K562 (cell line): ENCODE results near the gene GPR162. TPM values are rescaled to one million over a fixed set of nuclear protein-coding genes. Genes with fewer than 3 reads are reported as not detected.
A peak's percentile ranks its signal among the peaks of the same experiment; 100 is the strongest.

Experiments used
- ASH1L ChIP-seq: fragments of 450-650 bp; IDR thresholded peaks from 2 replicates; pipeline ENCODE4 v1.6.1; 2018; ENCODE audit warnings: borderline replicate concordance, mild to moderate bottlenecking, low read depth; ENCODE audit not compliant: partially characterized antibody
- BRCA1 ChIP-seq, 2 experiments: fragments of 450-650 bp in 1 of 2; sonication (generic) in 1 of 2; formaldehyde crosslinking in 1 of 2; IDR thresholded peaks; 2 replicates each; pipeline versions ENCODE4 v1.5.0 to v1.6.1; 2017 to 2020; ENCODE audit warnings: mild to moderate bottlenecking in 1 of 2, missing genetic modification reagents in 1 of 2
- CREBBP ChIP-seq: IDR thresholded peaks from one replicate; pipeline ENCODE4 v1.6.1; 2012; ENCODE audit warnings: low read depth, mild to moderate bottlenecking, control low read depth, inconsistent platforms, low read length
- EP400 ChIP-seq: fragments of 450-650 bp; IDR thresholded peaks from 2 replicates; pipeline ENCODE4 v1.6.1; 2017; ENCODE audit warnings: antibody characterized with exemption, mild to moderate bottlenecking, moderate library complexity
- FOXJ3 ChIP-seq: sonication (generic); formaldehyde crosslinking; IDR thresholded peaks from 2 replicates; pipeline ENCODE4 v1.4.0; 2020; ENCODE audit warnings: mild to moderate bottlenecking, missing genetic modification reagents
- HNRNPUL1 ChIP-seq: fragments of 200-400 bp; formaldehyde crosslinking; IDR thresholded peaks from 2 replicates; pipeline ENCODE4 v1.6.1; 2017; ENCODE audit warnings: low read length
- PML ChIP-seq: IDR thresholded peaks from 2 replicates; pipeline ENCODE4 v1.6.1; 2012; ENCODE audit warnings: low read length, inconsistent platforms
- PTTG1 ChIP-seq: fragments of 450-650 bp; IDR thresholded peaks from 2 replicates; pipeline ENCODE4 v1.6.1; 2016; ENCODE audit warnings: low read depth, mild to moderate bottlenecking, missing genetic modification characterization, missing compliant biosample characterization
- ZNF146 ChIP-seq: IDR thresholded peaks from one replicate; pipeline ENCODE4 v1.6.1; 2018; ENCODE audit warnings: missing compliant biosample characterization; ENCODE audit not compliant: unreplicated experiment
- polyA plus RNA-seq, 8 experiments: library from polyadenylated mRNA; depleted of rRNA in 4 of 8; stranded (reverse) in 5 of 8; unstranded in 3 of 8; fragments of >200 nt; fragmentation: Nextera tagmentation in 2 of 8; fragmentation: Illumina TruSeq in 1 of 8; extraction: Ambion mirVana in 2 of 8; extraction: Trizol in 1 of 8; gene quantifications; 2 replicates each; pipeline versions ENCODE4 v1.2.1 to v1.2.3, GENCODE V29; 2011 to 2014; ENCODE audit warnings: inconsistent platforms in 1 of 8, missing spikeins in 1 of 8
- total RNA-seq, 7 experiments: library from RNA; depleted of rRNA in 6 of 7; stranded (reverse); fragments of >200 nt in 6 of 7; fragmentation: Illumina TruSeq in 2 of 7; extraction: Trizol in 2 of 7; gene quantifications; 2 replicates each; pipeline versions ENCODE4 v1.2.1 to v1.2.3, GENCODE V29; 2011 to 2021; ENCODE audit warnings: low replicate concordance in 1 of 7
- TF ChIP-seq, protein P1 (sequence below): IDR thresholded peaks from 3 replicates; pipeline ENCODE4 v1.6.1; 2011; ENCODE audit warnings: borderline replicate concordance, mild to moderate bottlenecking, moderate library complexity; ENCODE audit not compliant: insufficient read length; ENCODE audit errors: extremely low read depth
- TF ChIP-seq, protein P2 (sequence below): fragments of 450-650 bp; IDR thresholded peaks from 2 replicates; pipeline ENCODE4 v1.6.1; 2016; ENCODE audit warnings: mild to moderate bottlenecking, moderate library complexity

GPR162 gene
- total and polyA plus RNA-seq, 9 of the 15 experiments (the other 6 are each of a cell fraction or from before 2014, with no cell fraction given): 0.65 to 1.8 (median 1.1) TPM; not detected in 2

GRCh38 chr12:6851921-6852650, 30.5 kb downstream of the GPR162 start, which contains the start of gene USP5 (continued):
- TF ChIP-seq FOXJ3 (CRISPR knock-in tag) (no peak), ASH1L (peak; percentile 90), HNRNPUL1 (no peak), EP400 (peak; percentile 72), CREBBP (no peak), PTTG1 (peak; percentile 83), PML (0 out of 2 replicates have a peak, but pooled peaks have one; percentile 43), ZNF146 (CRISPR knock-in tag) (no peak), BRCA1 (IDR thresholded peaks at IDR 0.05) (no peak), BRCA1 (CRISPR knock-in tag; IDR thresholded peaks at IDR 0.05) (no peak)
- TF ChIP-seq, protein P1, sequence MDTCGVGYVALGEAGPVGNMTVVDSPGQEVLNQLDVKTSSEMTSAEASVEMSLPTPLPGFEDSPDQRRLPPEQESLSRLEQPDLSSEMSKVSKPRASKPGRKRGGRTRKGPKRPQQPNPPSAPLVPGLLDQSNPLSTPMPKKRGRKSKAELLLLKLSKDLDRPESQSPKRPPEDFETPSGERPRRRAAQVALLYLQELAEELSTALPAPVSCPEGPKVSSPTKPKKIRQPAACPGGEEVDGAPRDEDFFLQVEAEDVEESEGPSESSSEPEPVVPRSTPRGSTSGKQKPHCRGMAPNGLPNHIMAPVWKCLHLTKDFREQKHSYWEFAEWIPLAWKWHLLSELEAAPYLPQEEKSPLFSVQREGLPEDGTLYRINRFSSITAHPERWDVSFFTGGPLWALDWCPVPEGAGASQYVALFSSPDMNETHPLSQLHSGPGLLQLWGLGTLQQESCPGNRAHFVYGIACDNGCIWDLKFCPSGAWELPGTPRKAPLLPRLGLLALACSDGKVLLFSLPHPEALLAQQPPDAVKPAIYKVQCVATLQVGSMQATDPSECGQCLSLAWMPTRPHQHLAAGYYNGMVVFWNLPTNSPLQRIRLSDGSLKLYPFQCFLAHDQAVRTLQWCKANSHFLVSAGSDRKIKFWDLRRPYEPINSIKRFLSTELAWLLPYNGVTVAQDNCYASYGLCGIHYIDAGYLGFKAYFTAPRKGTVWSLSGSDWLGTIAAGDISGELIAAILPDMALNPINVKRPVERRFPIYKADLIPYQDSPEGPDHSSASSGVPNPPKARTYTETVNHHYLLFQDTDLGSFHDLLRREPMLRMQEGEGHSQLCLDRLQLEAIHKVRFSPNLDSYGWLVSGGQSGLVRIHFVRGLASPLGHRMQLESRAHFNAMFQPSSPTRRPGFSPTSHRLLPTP: no peak
- TF ChIP-seq, protein P2, sequence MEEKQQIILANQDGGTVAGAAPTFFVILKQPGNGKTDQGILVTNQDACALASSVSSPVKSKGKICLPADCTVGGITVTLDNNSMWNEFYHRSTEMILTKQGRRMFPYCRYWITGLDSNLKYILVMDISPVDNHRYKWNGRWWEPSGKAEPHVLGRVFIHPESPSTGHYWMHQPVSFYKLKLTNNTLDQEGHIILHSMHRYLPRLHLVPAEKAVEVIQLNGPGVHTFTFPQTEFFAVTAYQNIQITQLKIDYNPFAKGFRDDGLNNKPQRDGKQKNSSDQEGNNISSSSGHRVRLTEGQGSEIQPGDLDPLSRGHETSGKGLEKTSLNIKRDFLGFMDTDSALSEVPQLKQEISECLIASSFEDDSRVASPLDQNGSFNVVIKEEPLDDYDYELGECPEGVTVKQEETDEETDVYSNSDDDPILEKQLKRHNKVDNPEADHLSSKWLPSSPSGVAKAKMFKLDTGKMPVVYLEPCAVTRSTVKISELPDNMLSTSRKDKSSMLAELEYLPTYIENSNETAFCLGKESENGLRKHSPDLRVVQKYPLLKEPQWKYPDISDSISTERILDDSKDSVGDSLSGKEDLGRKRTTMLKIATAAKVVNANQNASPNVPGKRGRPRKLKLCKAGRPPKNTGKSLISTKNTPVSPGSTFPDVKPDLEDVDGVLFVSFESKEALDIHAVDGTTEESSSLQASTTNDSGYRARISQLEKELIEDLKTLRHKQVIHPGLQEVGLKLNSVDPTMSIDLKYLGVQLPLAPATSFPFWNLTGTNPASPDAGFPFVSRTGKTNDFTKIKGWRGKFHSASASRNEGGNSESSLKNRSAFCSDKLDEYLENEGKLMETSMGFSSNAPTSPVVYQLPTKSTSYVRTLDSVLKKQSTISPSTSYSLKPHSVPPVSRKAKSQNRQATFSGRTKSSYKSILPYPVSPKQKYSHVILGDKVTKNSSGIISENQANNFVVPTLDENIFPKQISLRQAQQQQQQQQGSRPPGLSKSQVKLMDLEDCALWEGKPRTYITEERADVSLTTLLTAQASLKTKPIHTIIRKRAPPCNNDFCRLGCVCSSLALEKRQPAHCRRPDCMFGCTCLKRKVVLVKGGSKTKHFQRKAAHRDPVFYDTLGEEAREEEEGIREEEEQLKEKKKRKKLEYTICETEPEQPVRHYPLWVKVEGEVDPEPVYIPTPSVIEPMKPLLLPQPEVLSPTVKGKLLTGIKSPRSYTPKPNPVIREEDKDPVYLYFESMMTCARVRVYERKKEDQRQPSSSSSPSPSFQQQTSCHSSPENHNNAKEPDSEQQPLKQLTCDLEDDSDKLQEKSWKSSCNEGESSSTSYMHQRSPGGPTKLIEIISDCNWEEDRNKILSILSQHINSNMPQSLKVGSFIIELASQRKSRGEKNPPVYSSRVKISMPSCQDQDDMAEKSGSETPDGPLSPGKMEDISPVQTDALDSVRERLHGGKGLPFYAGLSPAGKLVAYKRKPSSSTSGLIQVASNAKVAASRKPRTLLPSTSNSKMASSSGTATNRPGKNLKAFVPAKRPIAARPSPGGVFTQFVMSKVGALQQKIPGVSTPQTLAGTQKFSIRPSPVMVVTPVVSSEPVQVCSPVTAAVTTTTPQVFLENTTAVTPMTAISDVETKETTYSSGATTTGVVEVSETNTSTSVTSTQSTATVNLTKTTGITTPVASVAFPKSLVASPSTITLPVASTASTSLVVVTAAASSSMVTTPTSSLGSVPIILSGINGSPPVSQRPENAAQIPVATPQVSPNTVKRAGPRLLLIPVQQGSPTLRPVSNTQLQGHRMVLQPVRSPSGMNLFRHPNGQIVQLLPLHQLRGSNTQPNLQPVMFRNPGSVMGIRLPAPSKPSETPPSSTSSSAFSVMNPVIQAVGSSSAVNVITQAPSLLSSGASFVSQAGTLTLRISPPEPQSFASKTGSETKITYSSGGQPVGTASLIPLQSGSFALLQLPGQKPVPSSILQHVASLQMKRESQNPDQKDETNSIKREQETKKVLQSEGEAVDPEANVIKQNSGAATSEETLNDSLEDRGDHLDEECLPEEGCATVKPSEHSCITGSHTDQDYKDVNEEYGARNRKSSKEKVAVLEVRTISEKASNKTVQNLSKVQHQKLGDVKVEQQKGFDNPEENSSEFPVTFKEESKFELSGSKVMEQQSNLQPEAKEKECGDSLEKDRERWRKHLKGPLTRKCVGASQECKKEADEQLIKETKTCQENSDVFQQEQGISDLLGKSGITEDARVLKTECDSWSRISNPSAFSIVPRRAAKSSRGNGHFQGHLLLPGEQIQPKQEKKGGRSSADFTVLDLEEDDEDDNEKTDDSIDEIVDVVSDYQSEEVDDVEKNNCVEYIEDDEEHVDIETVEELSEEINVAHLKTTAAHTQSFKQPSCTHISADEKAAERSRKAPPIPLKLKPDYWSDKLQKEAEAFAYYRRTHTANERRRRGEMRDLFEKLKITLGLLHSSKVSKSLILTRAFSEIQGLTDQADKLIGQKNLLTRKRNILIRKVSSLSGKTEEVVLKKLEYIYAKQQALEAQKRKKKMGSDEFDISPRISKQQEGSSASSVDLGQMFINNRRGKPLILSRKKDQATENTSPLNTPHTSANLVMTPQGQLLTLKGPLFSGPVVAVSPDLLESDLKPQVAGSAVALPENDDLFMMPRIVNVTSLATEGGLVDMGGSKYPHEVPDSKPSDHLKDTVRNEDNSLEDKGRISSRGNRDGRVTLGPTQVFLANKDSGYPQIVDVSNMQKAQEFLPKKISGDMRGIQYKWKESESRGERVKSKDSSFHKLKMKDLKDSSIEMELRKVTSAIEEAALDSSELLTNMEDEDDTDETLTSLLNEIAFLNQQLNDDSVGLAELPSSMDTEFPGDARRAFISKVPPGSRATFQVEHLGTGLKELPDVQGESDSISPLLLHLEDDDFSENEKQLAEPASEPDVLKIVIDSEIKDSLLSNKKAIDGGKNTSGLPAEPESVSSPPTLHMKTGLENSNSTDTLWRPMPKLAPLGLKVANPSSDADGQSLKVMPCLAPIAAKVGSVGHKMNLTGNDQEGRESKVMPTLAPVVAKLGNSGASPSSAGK: peak; percentile 27; the same call in 1 of the 2 replicates
